SH-SY5Y (cell line): ENCODE results near the gene TBC1D22A.

Experiments
- GATA2 ChIP-seq: IDR thresholded peaks from 2 replicates; pipeline ENCODE4 v1.6.1; 2011; ENCODE audit warnings: mild to moderate bottlenecking, low read depth, low read length
- GATA3 ChIP-seq: IDR thresholded peaks from 2 replicates; pipeline ENCODE4 v1.6.1; 2011; ENCODE audit warnings: low read depth, mild to moderate bottlenecking, low read length, moderate library complexity

TBC1D22A gene

GRCh38 chr22:47069270-47069669 is 306.8 kb downstream of the TBC1D22A start:
- TF ChIP-seq GATA2 (no peak), GATA3 (no peak)

GRCh38 chr22:47071078-47071806 is 308.8 kb downstream of the TBC1D22A start:
- no peak for TF ChIP-seq GATA2
- TF ChIP-seq GATA3 = no peak

GRCh38 chr22:47071807-47072641 is 309.6 kb downstream of the TBC1D22A start:
- TF ChIP-seq GATA2 (no peak), GATA3 (no peak)

GRCh38 chr22:47072642-47072967 is 310.2 kb downstream of the TBC1D22A start:
- TF ChIP-seq GATA2 (no peak), GATA3 (no peak)

GRCh38 chr22:47073075-47073474 is 310.6 kb downstream of the TBC1D22A start:
- TF ChIP-seq GATA3 = no peak

- TF ChIP-seq GATA3 (no peak), GATA2 (no peak)
Measured at GRCh38 chr22:47074105-47074504, 311.7 kb downstream of the TBC1D22A start.

- TF ChIP-seq GATA3 (no peak), GATA2 (no peak)
Measured at GRCh38 chr22:47075568-47075967, 313.1 kb downstream of the TBC1D22A start.

GRCh38 chr22:47076758-47077157 is 314.3 kb downstream of the TBC1D22A start:
- TF ChIP-seq GATA2 = no peak
- TF ChIP-seq GATA3 = no peak

GRCh38 chr22:47080100-47080499 is 317.6 kb downstream of the TBC1D22A start:
- TF ChIP-seq GATA3 (no peak), GATA2 (no peak)

GRCh38 chr22:47082505-47082904 is 320.1 kb downstream of the TBC1D22A start:
- TF ChIP-seq GATA2 (no peak), GATA3 (no peak)

GRCh38 chr22:47083379-47083986 is 321.0 kb downstream of the TBC1D22A start:
- TF ChIP-seq GATA2 (no peak), GATA3 (no peak)

GRCh38 chr22:47084226-47084625 is 321.8 kb downstream of the TBC1D22A start:
- TF ChIP-seq GATA2 (no peak), GATA3 (no peak)

- TF ChIP-seq GATA2 (no peak), GATA3 (no peak)
Measured at GRCh38 chr22:47086596-47087248, 324.3 kb downstream of the TBC1D22A start.

- TF ChIP-seq GATA3 = no peak
- TF ChIP-seq GATA2 = no peak
Measured at GRCh38 chr22:47088480-47089158, 326.2 kb downstream of the TBC1D22A start.

GRCh38 chr22:47089374-47089773 is 326.9 kb downstream of the TBC1D22A start:
- TF ChIP-seq GATA3 (no peak), GATA2 (no peak)
